Dedifferentiated amniotic fluid mesenchymal stem cell (primary cell): ENCODE measurements around the gene XYLB.
"Not testable (repeated sequence)": the region's sequence is repeated elsewhere in the genome, so short reads cannot be mapped to it uniquely, and the experiment has no call there.

ENCODE experiments used
- DNase-seq: peaks from one replicate; pipeline ENCODE4 v3.0.0-alpha.2; 2016; ENCODE audit errors: extremely low spot score

The XYLB gene

DNA sequence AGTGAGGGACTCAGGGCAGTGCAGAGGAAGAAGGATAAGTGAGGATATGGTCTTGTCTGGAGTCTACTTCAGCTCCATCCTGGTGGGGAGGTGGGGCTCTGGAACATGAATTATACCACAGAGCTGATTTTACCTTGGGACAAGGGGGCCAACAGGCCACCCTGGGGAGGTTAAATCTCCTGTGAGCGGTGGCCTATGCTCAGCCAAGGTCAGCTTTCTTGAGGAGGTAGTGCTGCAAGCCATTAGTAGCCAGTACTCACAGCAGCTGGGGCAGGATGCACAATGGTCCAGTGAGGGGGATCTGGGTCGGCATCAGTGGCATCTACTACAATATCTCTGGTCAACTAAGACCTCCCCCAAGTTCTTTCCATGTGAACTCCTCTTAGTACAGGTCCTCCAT, 49.7 kb downstream of the XYLB start:
- DNase-seq: no peak

DNA sequence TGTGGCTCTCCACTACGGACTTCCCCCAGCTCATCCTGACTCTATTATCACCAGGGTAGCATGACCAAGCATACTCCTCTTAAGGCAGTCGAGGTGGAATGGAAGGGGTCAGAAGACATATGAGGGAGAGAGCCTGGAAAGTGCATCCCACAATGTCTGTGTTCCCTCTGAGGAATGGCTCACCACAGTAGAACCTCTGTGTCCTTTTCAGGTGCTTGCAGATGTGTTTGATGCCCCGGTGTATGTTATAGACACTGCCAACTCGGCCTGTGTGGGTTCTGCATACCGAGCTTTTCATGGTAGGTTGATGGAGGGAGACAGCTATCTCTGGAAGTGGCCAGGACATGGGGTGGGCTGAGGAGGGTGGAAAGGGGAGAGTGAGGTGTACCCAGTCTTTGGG, 50.3 kb downstream of the XYLB start:
- no peak for DNase-seq

DNA sequence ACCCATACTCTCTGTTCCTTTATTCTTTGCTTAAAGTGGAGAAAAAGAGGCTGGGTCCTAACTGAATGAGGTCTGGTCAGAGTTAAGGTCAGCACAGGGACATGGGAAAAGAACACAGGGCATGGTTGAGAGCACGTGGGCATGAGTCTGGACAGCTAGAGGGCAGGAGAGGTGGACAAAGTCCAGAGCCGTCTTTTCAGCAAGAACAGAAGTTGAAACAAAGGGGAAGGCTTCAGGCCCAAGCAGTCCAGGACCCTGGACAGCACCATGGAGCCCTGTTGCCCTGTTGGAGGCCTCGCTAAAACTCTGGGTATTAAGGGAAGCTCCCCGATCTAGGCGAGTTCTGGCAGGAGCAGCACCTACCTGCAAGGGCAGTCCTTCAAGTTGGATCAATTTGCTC, 50.7 kb downstream of the XYLB start:
- DNase-seq: no peak

DNA sequence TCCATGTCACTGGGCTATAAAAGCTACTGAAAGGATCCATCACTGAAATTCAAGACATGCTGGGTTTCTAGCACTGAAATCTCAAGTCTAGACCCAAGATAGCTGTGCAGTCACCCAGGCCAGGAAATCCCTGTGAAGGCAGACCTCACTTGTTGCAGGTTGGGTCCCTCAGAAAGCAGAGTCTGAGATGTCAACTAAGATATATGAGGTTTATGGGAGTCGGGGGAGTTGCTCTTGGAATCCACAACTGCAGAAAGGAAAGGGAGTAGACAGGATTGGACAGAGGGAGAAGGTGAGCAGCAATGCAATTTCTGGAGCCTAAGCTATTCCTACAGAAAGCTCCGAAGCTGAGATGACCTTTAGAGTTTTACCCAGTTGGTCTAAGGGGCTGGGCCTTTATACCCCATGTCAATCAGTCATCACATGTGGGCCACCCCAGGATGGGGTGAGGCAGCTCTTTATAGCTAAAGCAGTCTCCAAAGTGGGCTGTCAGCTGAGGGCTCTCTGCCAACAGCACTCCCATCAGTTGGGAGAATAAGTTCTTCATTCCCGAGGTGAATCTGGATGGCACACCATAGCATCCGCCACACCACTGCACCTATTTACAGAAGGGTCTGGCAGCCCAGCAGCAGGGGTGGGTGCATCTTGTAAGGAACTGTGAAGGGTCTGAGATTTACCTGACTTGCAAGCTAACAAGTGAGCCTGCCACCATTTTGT, 54.8 kb downstream of the XYLB start:
- DNase-seq: no peak

DNA sequence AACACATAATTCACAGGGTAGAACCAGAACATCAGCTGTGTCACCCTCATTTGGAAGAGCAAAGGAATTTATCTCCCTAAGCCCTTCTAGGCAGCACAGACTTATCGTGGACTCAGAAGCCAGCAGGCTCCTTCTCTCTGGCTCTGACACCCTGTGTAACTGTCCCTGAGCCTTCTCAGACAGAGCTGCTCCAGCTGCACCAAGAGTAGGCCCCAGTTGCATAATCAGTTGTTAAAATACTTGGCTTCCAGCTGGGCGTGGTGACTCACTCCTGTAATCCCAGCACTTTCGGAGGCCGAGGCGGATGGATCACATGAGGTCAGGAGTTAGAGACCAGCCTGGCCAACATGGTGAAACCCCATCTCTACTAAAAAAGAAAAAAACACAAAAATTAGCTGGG, 57.7 kb downstream of the XYLB start:
- DNase-seq: no peak

DNA sequence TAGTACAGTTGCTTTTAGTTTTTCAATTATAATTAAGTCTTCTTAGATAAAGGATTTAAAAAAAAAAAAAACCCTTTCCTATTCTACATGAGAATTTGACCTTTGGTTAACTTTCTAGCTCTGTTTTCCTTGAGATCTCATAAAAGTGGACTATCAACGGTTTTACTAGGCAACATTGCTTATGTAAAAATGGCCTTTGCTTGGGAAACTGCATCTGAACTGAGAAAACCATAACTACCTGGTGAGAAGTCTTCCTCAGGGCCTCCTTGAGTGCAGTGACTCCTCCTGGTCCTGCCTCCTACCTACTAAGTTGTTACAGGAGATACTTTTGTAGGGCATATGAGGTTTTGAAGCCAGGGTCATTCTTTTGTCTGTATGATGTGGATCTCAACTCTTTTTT, 65.0 kb downstream of the XYLB start:
- DNase-seq: no peak

DNA sequence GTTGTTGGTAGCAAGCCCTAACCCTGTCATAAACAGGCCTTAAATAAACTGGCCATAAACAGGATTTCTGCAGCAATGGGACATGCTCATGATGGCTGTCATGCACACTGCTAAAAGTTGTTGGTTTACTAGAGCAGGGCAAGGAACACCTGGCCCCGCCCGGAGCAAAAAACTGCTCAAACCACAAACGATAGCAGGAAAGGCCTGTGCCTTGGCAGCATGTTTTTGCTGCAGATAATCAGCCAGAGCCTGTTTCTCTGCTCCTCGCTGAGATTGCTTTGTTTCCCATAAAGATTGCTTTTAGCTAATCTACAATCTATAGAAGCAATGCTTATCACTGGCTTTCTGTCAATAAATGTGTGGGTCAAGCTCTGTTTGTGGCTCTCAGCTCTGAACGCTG, 74.2 kb downstream of the XYLB start:
- not testable (repeated sequence) for DNase-seq

DNA sequence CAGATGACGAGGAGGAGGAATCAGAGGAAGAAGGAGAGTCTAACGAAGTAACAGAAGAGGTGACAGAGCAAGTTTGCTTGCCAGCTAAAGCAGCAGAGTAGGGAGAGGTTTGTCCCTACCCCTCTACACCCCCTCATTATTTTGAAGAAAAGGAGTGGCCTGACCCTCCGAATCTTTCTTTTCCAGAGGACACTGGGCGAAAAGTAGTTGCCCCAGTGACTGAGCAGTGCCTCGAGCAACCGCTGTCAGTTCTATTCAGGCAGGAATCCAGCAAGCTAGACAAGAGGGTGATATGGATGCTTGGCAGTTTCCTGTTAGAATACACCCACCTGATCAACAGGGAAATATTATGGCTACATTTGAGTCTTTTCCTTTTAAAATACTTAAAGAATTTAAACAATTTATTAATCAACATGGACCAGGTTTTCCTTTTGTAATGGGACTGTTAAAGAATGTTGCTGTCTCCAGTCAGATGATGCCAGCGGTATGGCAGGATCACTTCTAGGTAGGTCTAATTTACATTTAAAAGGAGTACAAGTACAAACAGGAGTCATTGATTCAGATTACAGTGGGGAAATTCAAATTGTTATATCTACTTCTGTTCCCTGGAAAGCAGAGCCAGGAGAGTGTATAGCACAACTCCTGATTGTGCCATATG, 75.2 kb downstream of the XYLB start:
- no peak for DNase-seq

DNA sequence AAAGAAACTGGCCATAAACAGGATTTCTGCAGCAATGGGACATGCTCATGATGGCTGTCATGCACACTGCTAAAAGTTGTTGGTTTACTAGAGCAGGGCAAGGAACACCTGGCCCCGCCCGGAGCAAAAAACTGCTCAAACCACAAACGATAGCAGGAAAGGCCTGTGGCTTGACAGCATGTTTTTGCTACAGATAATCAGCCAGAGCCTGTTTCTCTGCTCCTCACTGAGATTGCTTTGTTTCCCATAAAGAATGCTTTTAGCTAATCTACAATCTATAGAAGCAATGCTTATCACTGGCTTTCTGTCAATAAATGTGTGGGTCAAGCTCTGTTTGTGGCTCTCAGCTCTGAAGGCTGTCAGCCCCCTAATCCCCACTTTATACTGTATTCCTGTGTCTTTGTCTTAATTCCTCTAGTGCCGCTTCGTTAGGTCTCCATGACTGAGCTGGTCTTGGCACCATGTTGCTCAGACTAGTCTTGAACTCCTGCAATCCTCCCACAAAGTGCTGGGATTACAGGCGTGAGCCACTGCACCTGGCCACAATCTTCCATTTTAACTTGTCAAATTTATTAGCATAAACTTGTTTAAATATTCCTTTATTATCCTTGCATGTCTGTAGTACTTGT, 80.3 kb downstream of the XYLB start:
- DNase-seq: not testable (repeated sequence)

DNA sequence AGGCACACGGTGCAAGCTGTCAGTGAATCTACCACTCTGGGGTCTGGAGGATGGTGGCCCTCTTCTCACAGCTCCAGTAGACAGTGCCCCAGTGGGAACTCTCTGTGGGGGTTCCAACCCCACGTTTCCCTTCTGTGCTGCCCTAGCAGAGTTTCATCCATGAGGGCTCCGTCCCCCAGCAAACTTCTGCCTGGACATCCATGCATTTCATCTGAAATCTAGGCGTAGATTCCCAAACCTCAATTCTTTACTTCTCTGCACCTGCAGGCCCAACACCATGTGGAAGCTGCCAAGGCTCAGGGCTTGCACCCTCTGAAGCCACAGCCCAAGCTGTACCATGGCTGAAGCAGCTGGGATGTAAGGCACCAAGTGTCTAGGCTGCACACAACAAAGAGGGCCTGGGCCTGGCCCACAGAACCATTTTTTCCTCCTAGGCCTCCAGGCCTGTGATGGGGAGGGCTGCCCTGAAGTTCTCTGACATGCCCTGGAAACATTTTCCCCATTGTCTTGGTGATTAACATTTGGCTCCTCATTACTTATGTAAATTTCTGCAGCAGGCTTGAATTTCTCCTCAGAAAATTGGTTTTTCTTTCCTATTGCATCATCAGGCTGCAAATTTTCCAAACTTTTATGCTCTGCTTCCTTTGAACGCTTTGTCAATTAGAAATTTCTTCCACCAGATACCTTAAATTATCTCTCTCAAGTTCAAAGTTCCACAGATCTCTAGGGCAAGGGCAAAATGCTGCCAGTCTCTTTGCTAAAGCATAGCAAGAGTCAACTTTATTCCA, 86.5 kb downstream of the XYLB start:
- not testable (repeated sequence) for DNase-seq

DNA sequence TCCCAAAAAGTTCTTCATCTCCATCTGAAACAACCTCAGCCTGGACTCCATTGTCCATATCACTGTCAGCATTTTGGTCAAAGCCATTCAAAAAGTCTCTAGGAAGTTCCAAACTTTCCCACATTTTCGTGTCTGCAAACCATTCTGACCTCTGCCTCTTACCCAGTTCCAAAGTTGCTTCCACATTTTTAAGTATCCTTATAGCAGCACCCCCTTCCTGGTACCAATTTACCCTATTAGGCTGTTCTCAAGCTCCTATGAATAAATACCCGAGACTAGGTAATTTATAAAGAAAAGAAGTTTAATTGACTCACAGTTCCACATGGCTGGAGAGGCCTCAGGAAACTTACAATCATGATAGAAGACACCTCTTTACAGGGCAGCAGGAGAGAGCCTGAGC, 87.1 kb downstream of the XYLB start:
- DNase-seq: not testable (repeated sequence)

DNA sequence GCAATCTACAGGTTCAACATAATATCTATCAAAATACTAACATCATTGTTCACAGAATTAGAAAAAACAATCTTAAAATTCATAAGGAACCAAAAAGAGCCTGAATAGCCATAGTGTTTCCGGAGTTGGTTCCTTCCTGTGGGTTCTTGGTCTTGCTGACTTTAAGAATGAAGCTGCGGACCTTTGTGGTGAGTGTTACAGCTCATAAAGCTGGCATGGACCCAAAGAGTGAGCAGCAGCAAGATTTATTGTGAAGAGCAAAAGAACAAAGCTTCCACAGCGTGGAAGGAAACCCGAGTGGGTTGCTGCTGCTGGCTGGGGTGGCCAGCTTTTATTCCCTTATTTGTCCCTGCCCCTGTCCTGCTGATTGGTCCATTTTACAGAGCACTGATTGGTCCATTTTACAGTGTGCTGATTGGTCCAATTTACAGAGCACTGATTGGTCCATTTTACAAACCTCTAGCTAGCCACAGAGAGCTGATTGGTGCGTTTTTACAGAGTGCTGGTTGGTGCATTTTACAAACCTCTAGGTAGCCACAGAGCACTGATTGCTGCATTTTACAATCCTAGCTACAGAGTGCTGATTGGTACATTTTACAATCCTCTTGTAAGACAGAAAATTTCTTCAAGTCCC, 92.0 kb downstream of the XYLB start:
- DNase-seq: not testable (repeated sequence)

DNA sequence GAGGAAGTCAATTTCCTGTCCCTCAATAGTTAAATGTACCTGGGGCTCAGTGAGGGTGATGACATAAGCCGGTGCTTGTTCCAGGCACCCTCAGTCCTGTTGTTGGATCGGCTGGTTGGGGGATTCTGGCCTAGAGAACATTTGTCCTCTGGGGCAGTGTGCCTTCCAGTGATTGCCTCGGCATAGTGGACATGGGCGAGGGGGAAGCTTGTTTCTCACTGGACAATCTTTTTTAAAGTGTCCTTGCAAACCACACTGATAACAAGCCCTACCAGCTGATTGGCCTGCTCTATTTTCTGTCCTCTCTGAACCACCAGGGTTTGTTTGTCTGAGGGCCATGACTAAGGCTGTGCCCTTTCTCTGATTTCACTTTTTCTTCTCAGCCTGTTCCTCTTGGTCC, 96.6 kb downstream of the XYLB start:
- not testable (repeated sequence) for DNase-seq

DNA sequence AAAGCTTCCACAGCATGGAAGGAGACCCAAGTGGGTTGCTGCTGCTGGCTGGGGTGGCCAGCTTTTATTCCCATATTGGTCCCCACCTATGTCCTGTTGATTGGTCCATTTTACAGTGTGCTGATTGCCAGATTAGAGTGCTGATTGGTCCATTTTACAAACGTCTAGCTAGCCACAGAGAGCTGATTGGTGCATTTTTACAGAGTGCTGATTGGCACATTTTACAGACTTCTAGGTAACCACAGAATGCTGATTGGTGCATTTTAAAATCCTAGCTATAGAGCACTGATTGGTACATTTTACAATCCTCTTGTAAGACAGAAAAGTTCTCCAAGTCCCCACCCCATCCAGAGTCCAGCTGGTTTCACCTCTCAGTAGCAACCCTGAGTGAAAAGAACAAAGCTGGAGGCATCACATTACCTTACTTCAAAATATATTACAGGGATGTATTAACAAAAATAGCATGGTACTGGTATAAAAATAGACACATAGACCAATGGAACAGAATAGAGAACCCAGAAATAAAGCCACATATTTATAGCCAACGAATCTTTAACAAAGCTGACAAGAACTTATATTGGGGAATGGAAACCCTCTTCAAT, 99.6 kb downstream of the XYLB start:
- no peak for DNase-seq

DNA sequence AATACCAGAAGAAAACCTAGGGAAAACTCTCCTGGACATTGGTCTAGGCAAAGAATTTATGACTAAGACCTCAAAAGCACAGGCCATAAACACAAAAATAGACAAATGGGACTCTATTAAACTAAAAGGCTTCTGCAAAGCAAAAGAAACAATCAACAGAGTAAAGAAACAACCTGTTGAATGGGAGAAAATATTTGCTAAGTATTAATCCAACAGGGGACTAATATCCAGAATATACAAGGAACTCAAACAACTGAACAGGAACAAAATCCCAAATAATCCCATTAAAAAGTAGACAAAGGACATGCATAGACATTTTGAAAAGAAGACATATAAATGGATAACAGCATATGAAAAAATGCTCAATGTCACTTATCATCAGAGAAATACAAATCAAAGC, 100.2 kb downstream of the XYLB start:
- no peak for DNase-seq

DNA sequence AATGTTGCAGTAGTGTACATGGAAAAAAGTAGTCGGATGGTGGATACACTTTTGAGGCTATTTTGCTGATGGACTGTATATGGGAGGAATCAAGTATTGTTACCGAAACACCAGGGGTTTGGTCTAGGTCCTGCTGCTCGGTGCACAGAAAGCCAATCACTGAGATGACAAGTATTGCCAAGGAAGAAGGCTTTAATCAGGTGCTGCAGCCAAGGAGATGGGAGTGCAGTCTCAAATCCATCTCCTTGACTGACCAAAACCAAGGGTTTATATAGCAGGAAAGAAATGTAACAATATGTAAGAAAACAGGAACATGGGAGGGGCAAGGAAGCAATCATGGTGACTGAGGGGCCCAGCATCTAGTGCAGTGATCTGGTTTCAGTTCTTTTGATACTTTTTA, 104.3 kb downstream of the XYLB start:
- no peak for DNase-seq

DNA sequence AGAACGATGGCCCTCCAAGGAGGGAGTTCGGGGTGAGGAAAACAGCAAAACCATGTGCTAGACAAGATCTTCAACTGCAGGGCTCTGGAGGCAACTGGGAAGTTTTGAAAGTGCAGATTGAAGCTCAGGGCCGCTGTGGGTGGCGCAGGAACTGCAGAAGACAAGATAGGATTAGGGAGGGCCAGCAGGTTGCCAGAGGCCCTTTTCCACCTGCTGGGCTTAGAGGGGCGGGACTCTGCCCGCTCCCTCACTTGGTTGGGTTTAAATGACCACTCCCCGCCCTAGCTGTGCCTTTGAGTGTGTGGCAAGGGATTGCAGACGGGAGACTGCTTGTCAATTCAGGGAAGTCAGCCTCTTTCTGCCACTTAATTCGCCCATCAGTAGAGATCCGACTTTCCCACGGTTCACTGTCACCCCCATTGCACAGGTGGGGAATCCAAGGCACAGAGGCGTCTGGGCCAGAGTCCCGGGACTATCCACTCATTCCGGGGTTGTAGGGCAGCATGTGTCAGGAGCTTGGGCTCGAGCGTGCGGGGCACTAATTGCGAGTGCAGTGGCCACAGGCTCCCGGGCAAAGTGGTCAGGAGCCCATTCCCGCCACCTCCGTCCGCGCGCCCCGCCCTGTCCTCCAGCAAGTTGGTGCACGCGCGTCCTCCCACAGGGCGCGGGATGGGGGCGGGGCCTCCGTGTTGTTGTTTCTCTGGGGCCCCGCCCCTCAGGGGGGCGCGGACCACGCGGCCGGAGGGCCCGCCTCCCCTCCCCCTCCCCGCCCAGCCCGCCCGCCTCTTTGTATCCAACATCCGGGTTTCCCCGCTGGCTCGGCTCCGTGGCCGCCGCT, 106.7 kb downstream of the XYLB start, which contains the start of gene ACVR2B:
ACVR2B (plus strand) TSS at position 816 of the 838 bp plus-strand sequence. CDS start 433 bp downstream, outside the sequence.
- peak; percentile 52 for DNase-seq

DNA sequence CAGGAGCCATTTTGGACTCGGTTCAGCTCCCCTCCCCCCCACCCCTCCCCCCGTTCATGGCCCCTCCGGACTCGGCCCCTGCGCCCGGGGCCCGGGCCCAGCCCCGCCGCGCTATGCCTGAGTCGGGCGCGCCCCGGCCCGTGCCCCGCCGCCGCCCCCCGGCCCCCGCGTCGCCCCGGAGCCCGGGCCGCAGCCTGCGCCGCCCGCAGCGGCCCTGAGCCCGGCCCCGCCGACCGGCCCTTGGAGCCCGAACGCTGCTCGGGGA, 107.3 kb downstream of the XYLB start:
- no peak for DNase-seq

DNA sequence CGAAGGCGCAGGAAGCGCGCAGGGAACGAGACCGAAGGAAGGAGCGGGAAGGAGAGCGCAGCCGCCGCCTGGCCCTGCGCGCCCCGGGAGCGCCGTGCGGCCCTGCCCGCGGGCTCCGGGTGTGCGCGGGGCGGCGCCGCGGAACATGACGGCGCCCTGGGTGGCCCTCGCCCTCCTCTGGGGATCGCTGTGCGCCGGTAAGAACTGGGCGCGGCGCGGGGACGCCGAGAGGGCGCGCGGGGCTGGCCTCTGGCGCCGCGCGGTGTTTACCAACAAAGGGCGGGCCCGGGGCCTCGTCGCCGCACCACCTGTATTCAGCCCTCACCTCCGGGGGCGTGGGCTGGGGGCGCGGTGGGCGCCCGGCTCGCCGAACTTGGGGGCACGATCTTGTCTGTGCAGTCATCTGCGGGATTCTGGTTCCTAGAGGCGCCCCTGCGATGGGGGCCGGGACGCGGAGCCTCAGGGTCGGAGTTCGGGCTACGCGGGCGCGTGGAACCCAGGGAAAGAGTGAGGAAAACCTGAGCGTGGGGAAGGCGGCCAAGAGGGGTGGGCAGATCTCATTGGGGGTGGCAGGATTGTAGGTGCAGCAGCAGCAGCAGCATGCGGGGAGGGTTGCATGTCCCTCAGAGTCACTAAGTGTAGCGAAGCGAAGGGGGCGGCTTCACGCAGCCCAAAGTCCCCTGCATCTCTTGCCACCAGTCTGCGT, 107.7 kb downstream of the XYLB start:
- no peak for DNase-seq
